T1000 (cell line): ENCODE results near the gene CROCC2.
A peak's percentile ranks its signal among the peaks of the same experiment; 100 is the strongest.

Experiments used
- DNase-seq: peaks from one replicate; lab custom pipeline; 2025; ENCODE audit warnings: mixed read lengths; lab: John Stamatoyannopoulos, UW

The CROCC2 gene

GRCh38 chr2:240988146-240988545, 82.0 kb downstream of the CROCC2 start:
- DNase-seq: no peak

DNA sequence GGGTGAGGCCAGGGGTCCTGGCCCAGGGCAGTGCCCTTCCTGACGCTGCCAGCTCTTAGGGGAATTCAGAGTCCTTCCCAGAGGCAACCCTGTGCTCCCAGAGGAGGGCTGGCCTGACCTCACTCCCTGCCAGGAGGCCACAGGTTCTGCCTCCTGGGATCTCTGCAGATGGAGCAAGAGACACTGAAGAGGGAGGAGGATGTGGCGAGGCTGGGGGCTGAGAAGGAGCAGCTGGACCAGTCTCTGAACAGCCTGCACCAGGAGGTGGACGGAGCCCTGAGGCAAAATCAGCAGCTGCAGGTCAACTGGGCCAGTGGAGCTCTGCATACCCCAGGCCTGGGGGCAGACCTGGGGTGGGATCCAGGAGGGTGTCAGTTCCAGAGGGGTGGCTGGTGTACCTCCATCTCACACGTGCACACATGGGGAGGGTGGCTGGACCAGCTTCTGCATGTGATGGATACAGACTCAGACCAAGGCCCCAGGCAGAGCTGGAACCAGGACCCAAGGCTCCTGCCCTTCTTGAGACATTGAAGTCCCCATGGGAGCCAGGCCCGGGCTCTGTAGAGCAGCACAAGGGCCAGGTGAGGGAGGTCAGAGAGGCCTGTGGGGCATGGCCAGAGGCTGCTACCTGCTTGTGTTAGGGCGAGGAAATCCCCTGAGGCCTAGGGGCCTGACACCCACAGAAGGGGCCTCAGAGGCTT, 82.6 kb downstream of the CROCC2 start:
- DNase-seq: no peak

GRCh38 chr2:240989451-240990265, 83.5 kb downstream of the CROCC2 start:
- no peak for DNase-seq

- no peak for DNase-seq
Observed at GRCh38 chr2:240990266-240990529, 84.1 kb downstream of the CROCC2 start.

DNA sequence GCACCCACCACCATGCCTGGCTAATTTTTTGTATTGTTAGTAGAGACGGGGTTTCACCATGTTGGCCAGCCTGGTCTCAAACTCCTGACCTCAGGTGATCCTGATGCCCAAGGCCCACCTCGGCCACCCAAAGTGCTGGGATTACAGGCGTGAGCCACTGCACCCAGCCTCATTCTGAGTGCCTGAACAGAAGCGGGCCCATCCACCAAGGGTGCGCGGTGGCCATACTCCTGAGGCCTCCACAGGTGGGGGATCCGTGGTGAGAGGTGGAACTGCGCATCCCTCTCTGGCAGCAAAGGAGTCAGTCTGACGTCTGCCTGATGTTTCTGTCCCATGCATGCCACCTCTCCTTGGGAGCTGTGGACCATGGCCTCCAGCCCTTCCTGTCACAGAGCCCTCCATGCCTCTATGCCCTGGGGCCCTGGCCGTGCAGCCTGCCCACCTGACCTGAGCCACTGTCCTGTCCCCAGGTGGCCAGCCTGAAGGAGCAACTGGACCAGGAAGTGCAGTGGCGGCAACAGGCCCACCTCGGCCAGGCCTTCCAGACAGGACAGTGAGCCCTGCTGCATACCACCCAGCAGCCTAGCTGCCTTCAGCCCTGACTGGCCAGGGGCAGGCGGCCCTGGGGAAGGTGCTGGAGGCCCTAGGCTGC, 84.7 kb downstream of the CROCC2 start:
- no peak for DNase-seq

DNA sequence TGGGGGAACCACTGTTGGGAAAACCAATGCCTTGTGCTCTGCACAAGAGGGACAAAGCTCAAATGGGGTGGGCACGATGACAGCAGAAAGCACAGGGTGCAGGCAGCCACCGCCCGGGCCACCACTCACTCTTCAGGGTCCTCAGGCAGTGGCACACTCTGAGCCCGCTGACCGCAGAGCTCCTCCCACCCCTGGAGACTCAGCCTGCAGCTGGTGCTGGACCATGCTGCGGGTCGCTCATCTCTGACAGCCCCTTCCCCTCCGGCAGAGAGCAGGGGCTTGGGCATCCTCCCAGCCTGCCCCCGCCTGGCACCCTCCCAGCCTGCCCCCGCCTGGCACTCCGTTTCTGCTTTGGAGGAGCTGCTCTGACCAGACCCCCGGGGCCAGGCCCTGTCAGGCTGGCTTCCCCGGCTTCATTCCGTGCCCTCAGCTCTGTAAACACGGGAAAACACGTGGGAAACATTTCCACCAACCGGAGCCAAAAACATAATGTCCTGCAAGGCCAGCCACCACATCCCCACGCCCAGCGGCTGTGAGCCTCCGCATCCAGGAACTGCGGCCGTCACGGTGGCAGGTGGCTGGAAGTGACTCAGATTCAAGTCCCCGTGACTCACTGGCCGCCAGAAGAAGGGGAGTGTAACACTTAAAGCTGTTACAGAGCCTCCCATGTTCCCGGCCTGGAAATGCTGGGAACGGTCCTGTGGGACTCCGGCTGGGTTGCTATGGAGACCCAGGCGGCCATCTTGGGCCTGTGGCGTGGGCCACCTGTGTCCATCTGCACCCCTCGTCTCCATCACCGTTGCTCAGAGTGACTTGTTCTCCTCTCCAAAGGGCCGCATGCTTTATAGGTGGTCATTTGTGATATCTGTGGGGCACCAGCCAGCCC, 85.5 kb downstream of the CROCC2 start:
- DNase-seq: peak; percentile 87

DNA sequence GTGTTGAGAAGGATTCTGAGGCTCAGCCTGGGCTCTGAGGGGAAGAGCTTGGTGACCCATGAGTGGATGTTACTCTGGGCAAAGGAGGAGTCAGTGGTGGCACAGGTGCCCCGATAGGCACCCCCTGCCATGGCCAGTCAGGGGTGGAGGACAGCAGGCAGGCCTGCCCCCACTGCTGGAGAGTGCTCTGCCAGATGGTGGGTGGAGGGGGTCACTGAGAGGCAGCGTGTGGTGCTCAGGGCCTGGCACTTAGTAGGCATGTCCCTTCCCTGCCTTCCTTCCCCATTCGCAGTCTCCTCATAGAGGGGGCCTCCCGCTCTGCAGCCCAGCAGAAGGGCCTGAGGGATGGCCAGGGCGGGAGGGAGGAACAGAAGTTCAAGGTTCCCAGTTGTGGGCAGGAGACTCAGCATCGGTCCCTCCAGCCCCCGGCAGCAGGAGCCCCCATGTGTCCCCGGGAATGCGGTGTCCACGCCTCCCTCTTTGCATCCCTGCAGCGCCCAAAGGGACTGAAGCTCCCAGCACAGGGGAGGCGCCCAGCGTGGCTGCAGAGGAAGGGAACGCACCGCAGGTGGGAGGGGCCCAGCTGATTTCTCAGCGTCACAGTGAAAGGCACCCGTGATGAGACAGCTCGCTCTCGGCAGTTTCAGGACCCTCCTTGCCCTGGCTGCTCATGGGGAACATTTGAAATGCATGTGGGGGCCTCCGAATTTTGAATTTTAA, 86.6 kb downstream of the CROCC2 start:
- DNase-seq: no peak

DNA sequence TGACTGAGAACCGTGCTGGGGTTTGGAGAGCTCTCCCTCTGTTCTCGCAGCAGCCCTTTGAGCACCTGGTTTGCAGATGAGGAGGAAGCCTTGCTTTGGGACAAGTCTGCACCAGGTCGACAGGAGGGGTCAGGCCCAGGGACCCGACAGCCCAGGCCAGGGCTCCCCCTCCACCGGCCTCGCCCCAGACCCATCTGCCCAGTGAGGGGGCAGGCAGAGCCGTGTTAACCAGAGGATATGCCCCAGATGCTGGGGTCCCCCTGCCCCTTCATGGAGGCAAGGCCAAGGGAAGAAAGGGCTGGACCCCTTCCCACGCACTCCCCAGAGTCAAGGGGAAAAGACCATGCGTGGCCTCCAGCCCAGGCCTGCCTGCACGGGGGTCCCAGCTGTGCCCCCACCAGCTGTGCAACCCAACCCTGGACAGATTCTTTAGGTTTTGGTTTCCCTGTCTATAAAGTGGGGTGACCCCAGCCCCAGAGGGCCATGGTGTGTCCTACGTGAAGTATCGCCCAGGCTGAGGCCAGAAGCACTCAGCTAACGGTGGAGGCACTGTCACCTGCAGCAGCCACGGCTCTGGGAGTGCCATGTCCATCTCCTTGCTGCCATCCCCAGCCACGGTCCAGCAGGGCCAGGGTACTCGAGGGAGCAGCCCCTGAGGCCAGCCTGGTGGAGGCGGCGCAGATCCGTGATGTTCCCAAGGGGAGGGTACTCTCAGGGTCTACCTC, 87.5 kb downstream of the CROCC2 start:
- DNase-seq: no peak

DNA sequence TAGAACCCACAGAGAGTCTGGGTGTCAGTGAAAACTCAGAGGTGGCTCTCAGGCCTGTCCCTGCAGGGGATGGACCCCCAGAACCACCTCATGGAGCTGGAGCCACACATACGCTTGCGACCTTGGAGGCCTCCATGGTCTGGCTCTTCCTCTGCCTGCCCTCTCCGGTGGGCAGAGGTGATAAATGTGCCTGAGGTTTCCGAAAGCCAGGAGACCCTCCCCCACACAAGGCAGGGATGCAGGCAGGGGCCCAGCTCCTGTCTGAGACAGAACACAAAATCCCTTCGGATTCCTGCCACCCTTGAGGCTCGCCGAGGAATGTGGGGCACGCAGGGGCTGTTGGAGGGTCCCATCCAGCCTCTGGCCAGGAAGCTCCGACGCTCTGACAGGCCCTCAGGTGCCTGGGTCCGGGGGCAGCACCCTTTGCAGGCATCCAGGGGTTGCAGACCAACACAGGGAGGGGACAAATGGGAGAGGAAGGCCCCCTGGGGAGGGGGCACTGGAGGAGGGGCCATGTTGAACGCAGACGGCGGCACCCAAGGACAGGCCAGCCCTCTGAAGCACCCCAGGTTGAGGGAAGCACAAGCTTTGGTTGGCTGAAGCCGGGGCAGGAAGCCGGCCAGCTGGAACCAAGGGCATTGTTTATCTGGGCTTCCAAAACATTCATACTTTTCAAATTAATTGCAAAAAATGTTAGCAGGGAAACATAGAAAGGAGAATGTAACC, 88.2 kb downstream of the CROCC2 start:
- no peak for DNase-seq

DNA sequence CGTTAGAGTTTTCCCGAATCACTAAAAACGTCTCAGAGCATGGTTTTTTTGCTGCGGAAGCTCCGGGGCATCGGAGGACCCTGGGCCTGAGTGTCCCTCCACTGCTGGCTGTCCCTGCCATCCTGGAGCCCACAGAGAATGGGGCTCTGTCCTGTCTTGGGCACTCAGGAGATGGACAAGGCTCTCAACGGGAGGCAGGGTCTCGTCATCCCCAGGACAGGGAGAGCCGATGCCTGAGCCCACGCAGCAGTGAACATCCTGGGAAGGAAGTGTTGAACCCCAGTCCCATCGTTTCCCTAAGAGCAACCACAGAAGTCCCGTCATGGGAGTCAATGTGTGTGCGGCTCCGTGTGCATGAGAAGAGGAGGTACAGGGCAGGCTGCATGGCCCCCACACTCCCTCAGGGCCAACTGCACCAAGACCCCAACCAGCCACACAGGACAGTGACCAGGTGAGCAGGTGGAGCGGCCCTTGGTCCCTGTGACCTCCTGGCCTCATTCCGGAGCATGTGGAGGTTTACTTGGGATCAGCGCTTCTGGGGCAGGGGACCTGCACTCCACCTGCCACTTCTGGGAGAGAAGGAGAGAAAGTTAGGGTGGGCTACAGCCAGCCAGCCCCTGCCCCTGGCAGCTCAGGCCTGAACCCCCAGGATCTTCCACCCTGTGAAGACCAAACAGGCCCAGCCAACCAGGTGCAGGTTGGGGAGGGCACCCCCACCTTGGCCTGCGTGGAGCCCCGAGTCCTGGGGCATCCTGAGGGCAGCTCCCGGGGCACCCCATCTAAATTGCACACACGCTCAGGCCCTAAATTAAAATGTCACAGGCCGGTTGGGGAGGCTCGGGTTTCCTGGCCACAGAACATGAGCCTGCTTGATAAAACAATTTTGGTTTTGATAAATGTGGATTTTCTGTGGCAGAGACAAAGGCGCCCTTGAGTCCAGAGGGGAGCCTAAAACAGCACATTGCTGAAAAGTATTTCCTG, 89.2 kb downstream of the CROCC2 start:
- DNase-seq: no peak

DNA sequence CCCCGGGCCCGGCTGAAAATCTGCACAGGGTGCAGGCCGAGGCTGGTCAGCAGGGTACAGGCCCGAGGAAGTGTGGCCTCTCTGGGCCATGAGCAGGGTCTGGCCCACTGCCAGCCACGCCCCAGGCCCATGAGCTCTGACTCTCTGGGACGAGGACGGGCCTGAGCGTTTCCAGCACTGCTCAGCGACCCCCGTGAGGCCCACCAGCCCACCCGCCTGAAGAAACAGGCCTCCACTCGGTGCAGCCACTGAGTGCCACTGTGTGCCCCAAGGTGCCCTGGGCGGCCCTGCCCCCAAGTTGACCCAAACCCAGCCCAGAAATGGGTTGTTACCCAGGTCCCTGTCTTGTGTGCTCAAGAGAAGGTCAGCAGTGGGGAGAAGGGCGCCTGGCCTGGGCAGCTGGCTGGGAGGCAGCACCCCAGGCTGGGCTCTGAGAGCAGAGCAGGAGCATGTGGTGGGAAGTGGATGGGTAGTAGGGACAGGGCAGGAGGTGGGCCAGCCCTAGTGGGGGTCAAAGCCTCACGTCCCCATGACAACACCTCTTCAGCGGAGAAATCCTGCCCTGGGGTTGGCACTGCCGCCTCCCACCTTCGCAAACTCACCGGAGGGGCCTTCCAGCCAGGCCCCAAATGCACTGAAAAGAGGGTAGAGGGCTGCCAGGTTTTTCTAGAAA, 90.2 kb downstream of the CROCC2 start:
- DNase-seq: no peak

DNA sequence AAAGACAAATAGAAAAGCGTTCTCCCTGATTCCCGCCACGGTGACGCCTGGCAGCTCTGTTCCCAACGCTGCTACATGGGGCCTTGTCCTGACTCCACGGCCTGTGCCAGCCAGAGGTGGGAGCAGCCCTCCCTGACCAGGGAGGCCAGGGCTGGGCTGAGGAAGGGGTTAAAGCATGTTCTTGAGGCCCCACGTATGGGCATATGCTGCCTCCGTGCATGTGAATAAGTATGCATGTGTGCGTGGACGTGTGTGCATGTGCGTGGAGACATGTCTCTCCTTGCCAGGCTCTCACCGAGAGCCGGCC, 90.7 kb downstream of the CROCC2 start:
- DNase-seq: no peak

DNA sequence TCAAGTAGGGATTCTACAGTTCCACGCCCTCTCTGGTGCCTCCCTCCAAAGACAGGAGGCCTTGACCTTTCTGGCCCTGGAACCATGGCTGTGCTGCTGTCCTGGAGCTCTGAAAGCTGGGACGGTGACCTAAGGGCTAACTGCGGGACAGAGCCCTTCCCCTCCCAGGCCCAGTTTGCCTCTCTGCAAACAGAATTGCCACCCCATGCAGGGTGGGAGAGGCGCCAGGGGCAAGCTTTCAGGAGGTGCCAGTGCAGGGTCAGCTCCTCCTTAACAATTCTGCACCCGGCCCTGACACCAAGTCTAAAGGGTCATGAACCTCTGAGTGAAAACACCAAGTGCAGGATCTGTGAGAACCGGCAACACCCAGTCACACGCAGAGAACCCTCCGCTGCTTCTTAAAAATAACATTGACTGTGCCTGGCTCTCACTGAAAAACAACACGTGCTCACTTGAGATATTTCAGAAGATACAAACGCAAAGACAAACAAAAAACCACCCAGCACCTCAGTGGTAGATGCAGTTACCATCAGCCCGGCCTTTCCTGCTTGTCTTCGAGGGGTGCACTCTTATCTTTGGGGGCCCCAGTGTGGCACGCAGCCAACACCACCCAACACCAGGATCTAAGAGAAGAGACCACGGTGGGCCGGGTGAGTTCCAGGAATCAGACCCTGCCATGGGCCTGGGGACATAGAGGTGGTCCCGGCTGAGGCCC, 91.2 kb downstream of the CROCC2 start:
- no peak for DNase-seq

DNA sequence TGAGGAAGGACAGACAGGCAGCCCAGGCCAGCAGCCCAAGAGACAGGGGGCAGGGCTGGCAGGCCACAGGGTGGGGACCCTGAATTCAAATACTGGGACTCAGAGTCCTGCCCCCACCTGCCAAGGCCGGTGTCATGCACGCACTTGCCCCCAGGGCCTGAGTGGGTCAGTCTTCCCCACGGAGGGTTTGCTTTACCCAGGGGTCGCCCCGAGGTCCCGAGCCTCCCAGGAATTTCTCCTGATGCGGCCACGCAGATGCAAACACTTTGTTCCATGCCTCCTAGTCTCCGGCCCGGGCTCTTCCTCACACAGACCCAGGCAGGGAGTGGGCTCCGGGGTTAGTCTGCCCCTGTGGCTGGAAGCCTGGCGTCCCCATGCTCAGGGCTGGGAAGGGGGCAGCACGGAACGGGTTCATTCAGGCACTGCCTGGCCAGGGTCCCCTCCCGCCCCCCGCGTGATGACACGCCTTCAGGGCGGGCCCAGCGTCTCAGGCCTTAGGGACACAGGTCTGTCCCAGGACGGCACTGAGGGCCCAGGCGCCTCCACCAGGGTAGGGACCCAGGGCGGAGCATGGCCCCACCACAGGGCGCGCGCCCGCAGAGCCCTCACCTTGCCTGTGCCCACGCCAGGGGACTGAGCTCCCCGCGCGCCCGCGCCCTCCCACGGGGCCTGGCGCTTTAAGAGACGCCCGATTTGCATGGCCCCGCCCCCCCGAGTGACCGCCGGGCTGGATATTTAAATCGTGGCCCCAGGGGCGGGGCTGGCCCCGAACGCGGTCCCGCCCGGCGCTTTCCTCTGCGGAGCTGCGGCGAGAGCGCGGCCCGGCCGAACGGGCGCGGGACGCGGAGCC, 91.9 kb downstream of the CROCC2 start, which contains the start of gene SNED1:
Gene SNED1 (plus strand): TSS at position 763 of the 850 bp plus-strand sequence. CDS start 220 bp downstream, outside the sequence.
- peak; percentile 61 for DNase-seq

- DNase-seq: no peak
Observed at GRCh38 chr2:240998706-240998994, 92.5 kb downstream of the CROCC2 start.

DNA sequence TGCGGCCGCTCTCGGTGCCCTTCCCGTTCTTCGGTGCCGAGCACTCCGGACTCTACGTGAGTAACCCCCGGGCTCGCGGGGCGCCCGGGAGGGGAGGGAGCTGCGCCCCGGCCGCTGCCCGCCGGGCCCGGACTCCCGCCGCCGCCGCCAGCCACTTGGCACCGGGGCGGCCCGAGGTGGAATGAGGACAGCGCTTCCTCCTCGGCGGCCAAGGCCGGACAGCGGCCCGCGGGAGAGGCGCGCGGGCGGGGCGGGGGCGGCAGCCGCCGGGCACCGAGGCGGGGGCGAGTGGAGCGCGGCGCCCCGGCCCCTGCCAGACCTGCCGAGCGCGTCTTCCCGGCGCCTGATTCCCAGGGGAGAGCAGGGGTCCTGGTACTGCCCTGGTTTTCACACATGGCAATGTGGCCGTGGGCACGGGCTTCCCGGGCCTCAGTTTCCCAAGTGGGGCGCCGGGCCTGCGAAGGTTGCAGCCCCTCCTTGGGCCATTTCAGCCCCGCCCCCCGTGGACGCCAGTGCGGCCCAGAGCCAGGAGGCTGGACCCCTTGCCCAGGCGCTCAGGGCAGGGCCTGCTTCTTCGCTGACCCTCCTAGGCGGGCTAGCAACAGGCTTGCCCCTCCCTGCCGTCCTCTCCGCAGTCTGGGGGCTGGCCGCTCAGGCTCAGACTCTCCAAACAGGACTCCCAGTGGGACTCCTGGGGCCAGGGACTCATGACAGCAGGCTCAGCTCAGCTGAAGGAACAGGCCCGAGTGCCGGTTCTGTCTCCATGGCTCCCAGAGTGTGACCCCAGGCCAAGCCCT, 93.1 kb downstream of the CROCC2 start:
- no peak for DNase-seq
